Tibial nerve (tissue), 4 donors: ENCODE data around the gene HS2ST1. TPM values are rescaled to one million over a fixed set of nuclear protein-coding genes. Genes with fewer than 3 reads are reported as not detected.

ENCODE experiments used
- DNase-seq, 2 donors: peaks; one replicate each; pipeline ENCODE4 v3.0.0-alpha.2; 2019; ENCODE audit warnings: low spot score in 2 of 2
- H3K27ac ChIP-seq, 4 donors: fragments of 200-600 bp; sonication (generic) in 3 of 4; one replicate each; pipeline ENCODE4 v1.5.1; 2017 to 2019; ENCODE audit warnings: mild to moderate bottlenecking in 1 of 4
- H3K27me3 ChIP-seq, 2 donors: fragments of 200-600 bp; sonication (generic) in 1 of 2; one replicate each; pipeline versions ENCODE4 v1.5.1 to v1.6.0; 2017 to 2019
- H3K36me3 ChIP-seq, 3 donors: fragments of 200-600 bp; sonication (generic); one replicate each; pipeline ENCODE4 v1.5.1; 2018 to 2019
- H3K4me1 ChIP-seq, 4 donors: fragments of 200-600 bp; sonication (generic) in 3 of 4; one replicate each; pipeline ENCODE4 v1.5.1; 2017 to 2019
- H3K4me3 ChIP-seq, 4 donors: fragments of 200-600 bp; sonication (generic) in 3 of 4; one replicate each; pipeline ENCODE4 v1.5.1; 2017 to 2019; ENCODE audit warnings: mild to moderate bottlenecking in 1 of 4, moderate library complexity in 1 of 4
- H3K9me3 ChIP-seq, 4 donors: fragments of 200-600 bp; sonication (generic) in 3 of 4; one replicate each; pipeline ENCODE4 v1.5.1; 2017 to 2019
- CTCF ChIP-seq, 5 experiments: fragments of 200-600 bp in 3 of 5; fragments of 450-650 bp in 2 of 5; sonication (generic) in 3 of 5; IDR thresholded peaks; one replicate each; pipeline ENCODE4 v1.5.1; 2016 to 2019; ENCODE audit warnings: antibody characterized with exemption in 5 of 5, mild to moderate bottlenecking in 3 of 5, moderate library complexity in 2 of 5
- EP300 ChIP-seq, 2 donors: sonication (generic); formaldehyde crosslinking; IDR thresholded peaks; one replicate each; pipeline ENCODE4 v1.6.1; 2017; ENCODE audit warnings: antibody characterized with exemption in 2 of 2, mild to moderate bottlenecking in 1 of 2
- POLR2A ChIP-seq, 2 donors: fragments of 450-650 bp; IDR thresholded peaks; one replicate each; pipeline ENCODE4 v1.6.1; 2017; ENCODE audit warnings: antibody characterized with exemption in 2 of 2, mild to moderate bottlenecking in 2 of 2, moderate library complexity in 2 of 2
- WGBS, 2 donors: methylation state at CpG; one replicate each; pipeline ENCODE4 v1.1.5; 2018; 5-methylcytosine and 5-hydroxymethylcytosine counted together
- total RNA-seq, 4 donors: library from RNA; depleted of rRNA; stranded (reverse); fragments of >200 nt; gene quantifications; one replicate each; pipeline ENCODE4 v1.1.0, GENCODE V29; 2016

The HS2ST1 gene
- total RNA-seq, 4 donors from 2014 or later = 10.3 to 12.9 (median 11.2) TPM

- Histone ChIP-seq H3K27ac (no peak overlapping the region), H3K4me1 (no peaks in the 10 kb centered on the region), H3K4me3 (no peak overlapping the region), H3K9me3 (no peaks in the 10 kb centered on the region), H3K36me3 (no peaks in the 10 kb centered on the region), H3K27me3 (no peaks in the 10 kb centered on the region)
- WGBS, 2 donors = 96 to 98% methylated on average over 4 of the region's 4 CpGs
- no peak for TF ChIP-seq EP300 (IDR thresholded peaks at IDR 0.05)
- TF ChIP-seq POLR2A (IDR thresholded peaks at IDR 0.05) = no peak
- no peak for TF ChIP-seq CTCF (IDR thresholded peaks at IDR 0.05)
- DNase-seq = no peak
These were observed 178.9 kb downstream of the HS2ST1 start for GRCh38 chr1:87093286-87093685.

DNA sequence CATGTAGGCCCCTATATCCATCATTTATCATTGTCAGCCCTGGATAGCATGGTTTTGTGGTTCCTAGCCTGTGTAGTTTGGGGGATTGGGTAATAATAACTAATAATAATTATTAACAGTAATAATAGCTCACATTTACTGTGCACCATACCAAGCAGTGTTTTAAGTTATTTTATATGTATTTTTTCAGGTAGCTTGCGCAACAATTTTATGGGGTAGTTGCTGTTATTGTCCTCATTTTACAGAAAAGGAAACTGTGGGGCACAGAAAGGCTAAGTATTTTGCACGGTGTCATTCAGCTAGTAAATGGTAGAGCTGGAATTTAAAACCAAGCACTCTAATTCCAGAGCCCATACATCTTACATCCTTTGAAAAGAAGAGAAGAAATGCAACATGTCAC, 179.8 kb downstream of the HS2ST1 start:
- Histone ChIP-seq H3K9me3 (no peaks in the 10 kb centered on the region), H3K4me1 (no peaks in the 10 kb centered on the region), H3K36me3 (peaks cover 0 to 7% (median 0%) of the 10 kb centered on the region in 3 donors), H3K4me3 (no peak overlapping the region), H3K27ac (no peak overlapping the region), H3K27me3 (no peaks in the 10 kb centered on the region)
- 81 to 85% methylated on average over 2 of the region's 2 CpGs for WGBS, 2 donors
- DNase-seq = no peak
- TF ChIP-seq CTCF (IDR thresholded peaks at IDR 0.05) (no peak), EP300 (IDR thresholded peaks at IDR 0.05) (no peak), POLR2A (IDR thresholded peaks at IDR 0.05) (no peak)

GRCh38 chr1:87100271-87100670, 185.8 kb downstream of the HS2ST1 start:
- Histone ChIP-seq H3K4me1 (no peaks in the 10 kb centered on the region), H3K4me3 (no peak overlapping the region), H3K36me3 (peaks cover 0 to 28% (median 0%) of the 10 kb centered on the region in 3 donors), H3K9me3 (peaks cover 0 to 12% (median 0%) of the 10 kb centered on the region in 4 donors), H3K27ac (no peak overlapping the region), H3K27me3 (no peaks in the 10 kb centered on the region)
- TF ChIP-seq POLR2A (IDR thresholded peaks at IDR 0.05) (no peak), CTCF (IDR thresholded peaks at IDR 0.05) (no peak), EP300 (IDR thresholded peaks at IDR 0.05) (no peak)
- DNase-seq = no peak
- WGBS, 2 donors = 100% methylated on average over 1 of the region's 1 CpG

DNA sequence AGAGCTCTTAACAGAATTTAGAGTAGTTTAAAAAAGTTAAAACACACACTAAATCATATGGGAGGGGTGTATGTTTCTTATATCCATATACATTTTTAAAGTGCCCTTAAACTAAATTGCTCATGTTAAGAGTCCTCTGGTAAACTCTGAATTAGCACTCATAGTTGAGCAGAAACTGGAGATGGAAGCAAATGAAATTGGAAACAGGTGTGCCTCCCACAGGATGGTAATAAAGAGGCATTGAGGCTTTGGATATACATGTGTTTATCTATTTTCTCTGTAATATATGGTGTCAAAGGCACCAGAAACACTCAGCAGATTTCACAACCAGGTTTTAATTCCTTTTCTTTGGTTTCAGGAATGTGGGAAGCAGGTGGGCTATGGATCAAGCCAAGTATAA, 188.6 kb downstream of the HS2ST1 start:
- no peak overlapping the region for H3K4me3 ChIP-seq
- no peaks in the 10 kb centered on the region for H3K27me3 ChIP-seq
- peaks cover 0 to 12% (median 0%) of the 10 kb centered on the region in 4 donors for H3K9me3 ChIP-seq
- H3K36me3 ChIP-seq = peaks cover 0 to 28% (median 0%) of the 10 kb centered on the region in 3 donors
- H3K27ac ChIP-seq = no peak overlapping the region
- TF ChIP-seq CTCF (IDR thresholded peaks at IDR 0.05) (no peak), EP300 (IDR thresholded peaks at IDR 0.05) (no peak), POLR2A (IDR thresholded peaks at IDR 0.05) (no peak)
- H3K4me1 ChIP-seq = no peaks in the 10 kb centered on the region
- no peak for DNase-seq

GRCh38 chr1:87104140-87104539, 189.7 kb downstream of the HS2ST1 start:
- no peak for DNase-seq
- 91% methylated on average over 1 of the region's 1 CpG for WGBS, 2 donors
- peaks cover 0 to 12% (median 0%) of the 10 kb centered on the region in 4 donors for H3K9me3 ChIP-seq

More at GRCh38 chr1:87104140-87104539, 189.7 kb downstream of the HS2ST1 start:
- no peaks in the 10 kb centered on the region for H3K27me3 ChIP-seq
- TF ChIP-seq POLR2A (IDR thresholded peaks at IDR 0.05) (no peak), EP300 (IDR thresholded peaks at IDR 0.05) (no peak), CTCF (IDR thresholded peaks at IDR 0.05) (no peak)
- peaks cover 0 to 22% (median 0%) of the 10 kb centered on the region in 3 donors for H3K36me3 ChIP-seq
- H3K27ac ChIP-seq = no peak overlapping the region
- H3K4me3 ChIP-seq = no peak overlapping the region
- H3K4me1 ChIP-seq = no peaks in the 10 kb centered on the region
